Retinal pigment epithelial cell (primary cell): Measurements from ENCODE around the gene SMIM21.

ENCODE experiments used
- DNase-seq: peaks from one replicate; pipeline ENCODE4 v3.0.0-alpha.2; 2010; ENCODE audit warnings: low read depth
- H3K4me3 ChIP-seq: 2 replicates; pipeline ENCODE4 v1.5.1; 2011; ENCODE audit warnings: mild to moderate bottlenecking, low read length, control low read depth, moderate library complexity
- TF ChIP-seq, protein P1 (sequence below): conservative IDR thresholded peaks from 2 replicates; pipeline ENCODE4 v1.5.1; 2011; ENCODE audit warnings: low read depth, low read length, control low read depth, inconsistent platforms

Gene SMIM21

DNA sequence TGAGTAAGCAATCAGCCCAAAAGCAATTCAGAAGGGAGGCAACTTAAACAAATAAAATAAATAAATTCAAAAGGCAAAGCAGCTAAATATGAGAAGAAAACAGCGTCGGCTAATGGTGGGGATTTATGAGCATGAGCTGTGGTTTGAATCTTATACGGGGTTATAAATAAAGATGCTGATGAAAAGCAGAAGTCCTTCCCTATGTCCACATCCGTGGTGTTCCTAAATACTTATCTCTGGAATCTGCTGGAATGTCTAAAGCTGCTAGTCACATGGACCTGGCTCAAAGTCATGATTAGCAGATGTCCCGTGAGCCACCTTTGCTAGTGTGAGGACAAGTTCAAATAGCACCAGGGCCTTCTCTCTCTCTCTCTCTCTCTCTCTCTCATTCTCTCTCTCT, 33.8 kb downstream of the SMIM21 start:
- DNase-seq, result no peak
- no peak overlapping the region for H3K4me3 ChIP-seq
- TF ChIP-seq, protein P1, sequence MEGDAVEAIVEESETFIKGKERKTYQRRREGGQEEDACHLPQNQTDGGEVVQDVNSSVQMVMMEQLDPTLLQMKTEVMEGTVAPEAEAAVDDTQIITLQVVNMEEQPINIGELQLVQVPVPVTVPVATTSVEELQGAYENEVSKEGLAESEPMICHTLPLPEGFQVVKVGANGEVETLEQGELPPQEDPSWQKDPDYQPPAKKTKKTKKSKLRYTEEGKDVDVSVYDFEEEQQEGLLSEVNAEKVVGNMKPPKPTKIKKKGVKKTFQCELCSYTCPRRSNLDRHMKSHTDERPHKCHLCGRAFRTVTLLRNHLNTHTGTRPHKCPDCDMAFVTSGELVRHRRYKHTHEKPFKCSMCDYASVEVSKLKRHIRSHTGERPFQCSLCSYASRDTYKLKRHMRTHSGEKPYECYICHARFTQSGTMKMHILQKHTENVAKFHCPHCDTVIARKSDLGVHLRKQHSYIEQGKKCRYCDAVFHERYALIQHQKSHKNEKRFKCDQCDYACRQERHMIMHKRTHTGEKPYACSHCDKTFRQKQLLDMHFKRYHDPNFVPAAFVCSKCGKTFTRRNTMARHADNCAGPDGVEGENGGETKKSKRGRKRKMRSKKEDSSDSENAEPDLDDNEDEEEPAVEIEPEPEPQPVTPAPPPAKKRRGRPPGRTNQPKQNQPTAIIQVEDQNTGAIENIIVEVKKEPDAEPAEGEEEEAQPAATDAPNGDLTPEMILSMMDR, result no peak

DNA sequence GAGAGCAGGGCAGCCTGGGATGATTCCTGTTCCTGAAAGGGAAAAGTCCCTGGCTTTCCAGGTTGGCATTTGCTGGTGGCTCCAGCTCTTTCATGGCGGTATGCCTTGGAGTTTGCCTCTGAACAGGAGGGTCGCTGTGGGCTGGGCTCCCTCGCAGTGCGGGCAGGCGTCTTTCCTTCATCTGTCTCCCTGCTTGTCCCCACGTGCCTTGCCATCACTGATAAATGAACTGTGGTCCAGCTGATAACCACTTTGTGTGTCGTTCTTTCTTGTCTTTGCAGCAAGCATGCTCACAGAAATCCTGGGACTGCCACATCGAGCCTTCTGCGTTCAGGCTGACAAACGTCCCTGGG, 35.3 kb downstream of the SMIM21 start:
- DNase-seq, result no peak
- TF ChIP-seq, protein P1, result no peak
- no peak overlapping the region for H3K4me3 ChIP-seq

DNA sequence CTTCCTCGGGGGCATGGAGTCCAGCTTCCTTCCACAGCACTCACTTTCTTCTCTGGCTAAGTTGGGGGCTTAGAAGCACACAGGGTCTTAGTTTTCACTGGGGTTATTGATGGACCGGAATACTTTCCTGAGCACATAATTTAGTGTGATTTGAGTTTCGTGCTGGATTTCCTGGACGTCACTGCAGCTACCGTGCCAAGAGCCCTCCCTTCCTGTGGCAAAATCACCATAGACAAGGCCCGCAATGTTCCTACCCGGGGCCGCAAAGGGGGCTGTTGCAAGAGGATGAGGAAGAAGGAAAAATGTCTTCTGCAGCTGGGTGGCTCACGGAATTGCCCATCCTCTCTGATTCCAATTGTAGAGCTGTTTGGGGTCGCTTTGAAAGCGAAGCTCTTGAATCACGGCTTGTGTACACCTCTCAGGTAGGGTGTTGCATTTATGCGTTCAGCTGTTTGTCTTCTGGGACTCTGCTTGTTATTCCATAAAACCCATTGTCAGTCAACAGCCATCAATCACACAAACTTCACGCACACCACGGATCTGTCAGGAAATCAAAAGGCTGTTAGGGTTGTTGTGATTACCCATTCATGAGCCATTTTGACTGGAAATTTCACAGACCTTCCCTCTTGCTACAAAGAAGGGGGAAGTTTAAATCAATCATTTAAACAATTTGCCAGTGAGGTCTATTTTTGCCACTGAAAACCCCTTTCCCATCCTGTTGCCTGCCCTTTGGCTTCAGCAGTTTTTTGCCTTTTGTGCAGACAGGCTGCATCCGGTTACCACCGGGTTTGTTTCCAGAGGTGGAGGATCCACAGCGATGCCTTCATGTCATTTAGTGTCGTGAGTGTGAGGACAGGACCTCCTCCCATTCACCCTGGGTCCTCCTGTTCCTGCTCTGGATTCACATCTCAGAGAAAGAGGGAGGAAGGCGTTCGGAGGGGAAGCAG, 36.0 kb downstream of the SMIM21 start:
- no peak overlapping the region for H3K4me3 ChIP-seq
- TF ChIP-seq, protein P1, result no peak
- no peak for DNase-seq

DNA sequence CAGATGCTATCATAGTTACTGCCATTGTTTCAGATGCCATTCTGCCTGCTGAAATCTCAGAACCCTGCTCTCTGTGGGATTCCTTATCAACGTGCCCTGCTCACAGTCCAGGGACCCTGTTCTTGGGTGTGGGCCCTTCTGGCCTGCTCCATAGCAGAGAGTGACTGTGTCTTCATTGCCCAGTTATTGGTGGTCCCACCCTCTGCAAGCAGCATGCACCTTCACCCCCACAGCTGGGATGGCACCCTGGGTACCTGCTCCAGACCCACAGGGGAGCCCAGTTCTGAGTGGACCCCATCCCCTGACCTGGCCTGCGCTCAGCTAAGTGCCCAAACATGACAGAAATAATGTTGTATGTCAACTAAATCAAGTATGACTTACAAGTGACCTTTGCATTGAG, 36.6 kb downstream of the SMIM21 start:
- H3K4me3 ChIP-seq, result no peak overlapping the region
- no peak for DNase-seq
- TF ChIP-seq, protein P1, result no peak

DNA sequence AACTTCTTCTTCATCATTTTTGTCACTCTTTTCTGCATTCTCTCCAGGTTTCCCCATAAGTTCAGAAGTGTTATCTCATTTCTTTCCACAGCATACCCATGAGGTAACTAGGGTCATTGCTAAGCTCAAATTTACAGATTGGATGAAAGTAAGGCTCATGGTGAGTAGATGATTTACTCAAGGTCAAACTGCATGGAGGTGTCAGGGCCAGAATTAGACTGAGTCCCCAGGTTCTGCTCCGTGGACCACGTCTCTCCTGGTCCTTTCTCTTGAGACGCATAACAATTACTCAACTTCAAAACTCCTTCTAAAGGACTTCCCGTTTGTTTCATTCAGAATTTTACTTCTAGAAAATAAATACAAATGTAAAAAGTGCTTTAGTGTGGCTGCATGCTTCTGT, 43.4 kb downstream of the SMIM21 start:
- no peak overlapping the region for H3K4me3 ChIP-seq
- TF ChIP-seq, protein P1, result no peak
- no peak for DNase-seq

DNA sequence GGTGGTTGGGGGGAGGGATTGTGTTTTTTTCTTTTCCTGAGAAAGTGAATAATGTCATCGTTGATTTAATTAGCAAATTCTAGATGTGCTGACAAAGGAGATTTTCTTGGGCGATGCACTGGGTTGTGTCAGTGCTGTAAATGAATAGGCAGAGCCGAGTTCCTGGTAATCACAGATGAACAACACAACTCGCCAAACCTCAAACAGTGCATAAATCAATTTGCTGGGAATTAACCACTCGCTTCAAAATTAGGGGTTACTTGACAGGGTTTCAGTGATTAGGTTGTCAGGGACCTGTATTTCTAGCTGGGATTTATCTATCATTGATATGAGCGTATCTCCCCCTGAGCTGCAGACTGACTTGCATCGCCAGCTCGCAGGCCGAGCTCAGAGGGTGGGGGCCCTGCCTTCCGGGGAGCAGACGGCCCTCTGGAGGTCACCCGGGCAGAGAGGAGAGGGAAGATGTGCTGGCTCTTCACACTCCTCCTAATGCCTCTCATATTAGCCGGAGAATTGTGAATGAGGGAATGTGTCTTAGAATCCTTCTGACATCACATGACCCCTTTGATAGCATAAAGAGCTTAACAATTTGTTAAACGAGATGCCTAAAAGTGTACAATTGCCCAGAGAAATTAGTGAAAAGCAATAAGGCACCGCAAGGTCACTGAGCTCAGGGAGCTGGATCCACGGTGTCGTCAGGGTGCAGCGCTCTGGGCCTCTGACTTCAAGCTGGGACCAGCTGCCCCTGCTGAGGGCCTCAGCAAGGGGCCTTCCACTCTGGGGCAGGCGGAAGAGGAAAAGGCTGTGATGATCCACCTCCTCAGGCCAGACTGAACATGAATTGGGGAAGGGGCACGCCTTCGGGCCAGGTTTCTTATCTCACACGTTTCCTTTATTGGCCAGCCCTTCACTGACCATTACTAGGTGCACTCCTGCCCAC, 48.9 kb downstream of the SMIM21 start:
- TF ChIP-seq, protein P1, result no peak
- DNase-seq, result no peak
- H3K4me3 ChIP-seq, result no peak overlapping the region
